MM.1S (cell line): ENCODE data around the gene NCAM2.

Experiments
- DNase-seq: peaks from one replicate; pipeline ENCODE4 v3.0.0-alpha.2; 2015
- H2AFZ ChIP-seq: fragments of 300-600 bp; sonication (generic); 2 replicates; pipeline ENCODE4 v1.6.0; 2016; ENCODE audit warnings: antibody characterized with exemption, low read length
- H3F3A ChIP-seq: fragments of 300-600 bp; sonication (generic); 2 replicates; pipeline ENCODE4 v1.6.1; 2016; ENCODE audit warnings: mild to moderate bottlenecking, antibody characterized with exemption, low read length, moderate library complexity, mixed read lengths; ENCODE audit not compliant: insufficient read depth
- H3K27ac ChIP-seq: fragments of 300-600 bp; sonication (generic); 2 replicates; pipeline ENCODE4 v1.5.1; 2016; ENCODE audit warnings: mild to moderate bottlenecking, low read length
- H3K27me3 ChIP-seq: fragments of 300-600 bp; sonication (generic); replicated peaks from 2 replicates; pipeline ENCODE4 v1.6.0; 2016; ENCODE audit warnings: low read length; ENCODE audit not compliant: insufficient read depth
- H3K36me3 ChIP-seq: fragments of 300-600 bp; sonication (generic); replicated peaks from 2 replicates; pipeline ENCODE4 v1.6.1; 2016; ENCODE audit warnings: mild to moderate bottlenecking, low read length, mixed read lengths; ENCODE audit not compliant: insufficient read depth
- H3K4me1 ChIP-seq: fragments of 300-600 bp; sonication (generic); 2 replicates; pipeline ENCODE4 v1.6.1; 2016; ENCODE audit warnings: low read length, mixed read lengths
- H3K4me2 ChIP-seq: fragments of 300-600 bp; sonication (generic); 2 replicates; pipeline ENCODE4 v1.6.0; 2016; ENCODE audit warnings: low read depth, low read length
- H3K4me3 ChIP-seq: fragments of 300-600 bp; sonication (generic); 2 replicates; pipeline ENCODE4 v1.5.1; 2016; ENCODE audit warnings: low read length, mixed read lengths
- H3K79me2 ChIP-seq: fragments of 300-600 bp; sonication (generic); 2 replicates; pipeline ENCODE4 v1.6.1; 2016; ENCODE audit warnings: mixed run types, low read length, mixed read lengths
- H3K9ac ChIP-seq: fragments of 300-600 bp; sonication (generic); 2 replicates; pipeline ENCODE4 v1.6.1; 2016; ENCODE audit warnings: low read length, mixed read lengths
- H3K9me2 ChIP-seq: fragments of 300-600 bp; sonication (generic); replicated peaks from 2 replicates; pipeline ENCODE4 v1.6.1; 2016; ENCODE audit warnings: mild to moderate bottlenecking, low read length, mixed read lengths; ENCODE audit not compliant: insufficient read depth
- H3K9me3 ChIP-seq: fragments of 300-600 bp; sonication (generic); replicated peaks from 2 replicates; pipeline ENCODE4 v1.6.1; 2016; ENCODE audit warnings: mild to moderate bottlenecking, low read length, mixed read lengths; ENCODE audit not compliant: insufficient read depth
- H4K20me1 ChIP-seq: fragments of 300-600 bp; sonication (generic); 2 replicates; pipeline ENCODE4 v1.6.1; 2016; ENCODE audit warnings: mild to moderate bottlenecking, low read length, moderate library complexity, mixed read lengths; ENCODE audit not compliant: insufficient read depth
- EZH2 ChIP-seq: fragments of 300-600 bp; sonication (generic); optimal IDR thresholded peaks from 2 replicates; pipeline ENCODE3; 2017; ENCODE audit warnings: low read depth, mild to moderate bottlenecking, antibody characterized with exemption, low read length, mixed read lengths
- EZH2phosphoT487 ChIP-seq: fragments of 300-600 bp; sonication (generic); IDR thresholded peaks from 2 replicates; pipeline ENCODE4 v1.6.1; 2018; ENCODE audit warnings: antibody characterized with exemption, low read length
- TF ChIP-seq, protein P1 (sequence below): fragments of 300-600 bp; sonication (generic); IDR thresholded peaks from 2 replicates; pipeline ENCODE4 v1.5.1; 2016; ENCODE audit warnings: antibody characterized with exemption, low read length, mixed read lengths

NCAM2 gene

DNA sequence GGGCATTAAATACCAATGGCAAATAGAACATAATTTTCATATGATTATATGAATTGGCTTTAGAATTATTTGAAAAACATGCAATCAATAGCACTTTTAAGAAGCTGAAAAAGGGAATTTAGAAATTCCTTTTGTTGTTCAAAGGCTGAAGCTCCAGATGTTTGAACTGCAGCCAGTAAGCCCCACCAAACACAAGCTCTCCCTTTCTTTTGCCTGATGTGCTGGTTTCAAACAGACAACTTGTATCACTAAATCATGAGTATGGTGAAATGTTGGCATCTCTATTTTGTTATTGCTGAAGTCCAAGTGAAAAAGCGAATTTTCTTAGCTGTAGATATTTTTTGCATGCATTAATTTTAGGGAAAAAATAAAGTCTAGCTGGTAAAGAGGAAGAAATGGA lies 27.5 kb upstream of the NCAM2 start:
- no peaks in the 10 kb centered on the region for H3K9me3 ChIP-seq
- no peak overlapping the region for H3K4me3 ChIP-seq
- H3K79me2 ChIP-seq: no peaks in the 10 kb centered on the region
- H3K4me2 ChIP-seq: no peak overlapping the region
- H2AFZ ChIP-seq: no peak overlapping the region
- no peaks in the 10 kb centered on the region for H4K20me1 ChIP-seq
- no peak overlapping the region for H3K9ac ChIP-seq
- DNase-seq: no peak
- H3K27ac ChIP-seq: no peak overlapping the region
- no peaks in the 10 kb centered on the region for H3F3A ChIP-seq
- H3K36me3 ChIP-seq: no peaks in the 10 kb centered on the region
- H3K27me3 ChIP-seq: no peaks in the 10 kb centered on the region
- no peaks in the 10 kb centered on the region for H3K9me2 ChIP-seq
- no peaks in the 10 kb centered on the region for H3K4me1 ChIP-seq
- no peak for TF ChIP-seq EZH2
- no peak for TF ChIP-seq EZH2phosphoT487
- TF ChIP-seq, protein P1, sequence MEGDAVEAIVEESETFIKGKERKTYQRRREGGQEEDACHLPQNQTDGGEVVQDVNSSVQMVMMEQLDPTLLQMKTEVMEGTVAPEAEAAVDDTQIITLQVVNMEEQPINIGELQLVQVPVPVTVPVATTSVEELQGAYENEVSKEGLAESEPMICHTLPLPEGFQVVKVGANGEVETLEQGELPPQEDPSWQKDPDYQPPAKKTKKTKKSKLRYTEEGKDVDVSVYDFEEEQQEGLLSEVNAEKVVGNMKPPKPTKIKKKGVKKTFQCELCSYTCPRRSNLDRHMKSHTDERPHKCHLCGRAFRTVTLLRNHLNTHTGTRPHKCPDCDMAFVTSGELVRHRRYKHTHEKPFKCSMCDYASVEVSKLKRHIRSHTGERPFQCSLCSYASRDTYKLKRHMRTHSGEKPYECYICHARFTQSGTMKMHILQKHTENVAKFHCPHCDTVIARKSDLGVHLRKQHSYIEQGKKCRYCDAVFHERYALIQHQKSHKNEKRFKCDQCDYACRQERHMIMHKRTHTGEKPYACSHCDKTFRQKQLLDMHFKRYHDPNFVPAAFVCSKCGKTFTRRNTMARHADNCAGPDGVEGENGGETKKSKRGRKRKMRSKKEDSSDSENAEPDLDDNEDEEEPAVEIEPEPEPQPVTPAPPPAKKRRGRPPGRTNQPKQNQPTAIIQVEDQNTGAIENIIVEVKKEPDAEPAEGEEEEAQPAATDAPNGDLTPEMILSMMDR: no peak

DNA sequence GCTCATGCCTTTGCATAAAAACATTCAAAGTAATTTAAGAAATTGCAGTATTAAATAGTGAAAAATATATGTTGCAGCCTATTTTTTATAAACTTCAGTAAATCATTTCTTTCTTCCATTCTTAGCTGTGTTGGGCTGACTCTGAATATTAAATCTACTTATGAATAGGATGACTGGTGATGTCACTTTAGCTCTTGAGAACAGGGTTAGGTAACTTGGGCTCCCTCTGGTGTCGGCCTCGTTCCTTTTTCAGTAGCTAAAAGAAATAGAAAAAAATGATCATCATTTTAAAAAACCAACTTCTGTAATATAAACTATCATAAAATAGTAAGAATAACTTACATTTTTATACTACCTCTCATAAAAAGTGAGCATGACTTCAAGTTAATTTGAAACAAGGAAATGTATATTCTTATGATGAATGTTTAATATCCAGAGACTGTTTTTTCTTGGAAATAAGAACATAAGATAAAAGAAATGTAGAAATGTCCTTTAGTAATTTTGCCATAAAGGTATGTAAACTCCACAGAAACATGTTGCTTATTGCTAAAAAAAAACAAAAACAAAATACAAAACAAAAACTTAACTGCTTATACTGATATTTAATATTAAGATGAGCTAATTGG lies 26.8 kb upstream of the NCAM2 start:
- Histone ChIP-seq H2AFZ (no peak overlapping the region), H3K36me3 (no peaks in the 10 kb centered on the region), H3K27ac (no peak overlapping the region), H3K9me2 (no peaks in the 10 kb centered on the region), H4K20me1 (no peaks in the 10 kb centered on the region), H3F3A (no peaks in the 10 kb centered on the region), H3K9ac (no peak overlapping the region), H3K4me1 (no peaks in the 10 kb centered on the region), H3K4me2 (no peak overlapping the region), H3K79me2 (no peaks in the 10 kb centered on the region), H3K9me3 (no peaks in the 10 kb centered on the region), H3K27me3 (no peaks in the 10 kb centered on the region), H3K4me3 (no peak overlapping the region)
- no peak for TF ChIP-seq EZH2phosphoT487
- no peak for TF ChIP-seq EZH2
- TF ChIP-seq, protein P1: peak; percentile 51
- DNase-seq: peak; percentile 70

DNA sequence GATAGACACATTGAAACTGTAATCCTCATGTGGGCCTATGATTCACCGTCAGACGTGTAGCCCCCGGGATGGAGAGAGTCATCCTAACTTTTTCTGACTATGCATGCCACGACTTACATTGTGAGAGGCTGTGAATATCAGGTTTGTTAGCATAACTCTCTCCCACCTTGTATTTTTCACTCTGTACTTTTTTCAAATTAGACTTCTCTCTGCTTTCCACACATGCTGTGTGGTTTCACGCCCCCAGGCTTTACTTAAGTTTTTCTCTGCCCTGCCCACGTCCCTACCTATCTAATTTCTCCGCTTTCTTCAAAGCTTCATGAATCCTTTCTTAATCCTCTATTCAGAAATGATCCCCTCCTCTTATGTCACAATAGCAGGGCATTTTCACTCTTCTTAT lies 3.4 kb upstream of the NCAM2 start:
- no peak overlapping the region for H3K27ac ChIP-seq
- H3K4me1 ChIP-seq: no peaks in the 10 kb centered on the region
- DNase-seq: no peak
- H3K9me2 ChIP-seq: no peaks in the 10 kb centered on the region
- H4K20me1 ChIP-seq: no peaks in the 10 kb centered on the region
- no peak overlapping the region for H3K4me2 ChIP-seq
- H3K9ac ChIP-seq: no peak overlapping the region
- no peak overlapping the region for H2AFZ ChIP-seq
- H3F3A ChIP-seq: peaks cover 5% of the 10 kb centered on the region; the same call in 1 of the 2 replicates
- H3K27me3 ChIP-seq: no peaks in the 10 kb centered on the region
- H3K4me3 ChIP-seq: no peak overlapping the region
- no peaks in the 10 kb centered on the region for H3K36me3 ChIP-seq
- no peaks in the 10 kb centered on the region for H3K79me2 ChIP-seq
- H3K9me3 ChIP-seq: no peaks in the 10 kb centered on the region
- TF ChIP-seq EZH2 (no peak), EZH2phosphoT487 (no peak)
- TF ChIP-seq, protein P1: no peak
